ENCODE results near the gene C5orf46. TPM values are rescaled to one million over a fixed set of nuclear protein-coding genes. Genes with fewer than 3 reads are reported as not detected.
A peak's percentile ranks its signal among the peaks of the same experiment; 100 is the strongest.
"Not testable (repeated sequence)": the region's sequence is repeated elsewhere in the genome, so short reads cannot be mapped to it uniquely, and the experiment has no call there.

C5orf46 gene
- 13.4 and 19.6 TPM in 2 replicates for polyA plus RNA-seq (2011; rRNA removed)
- 8.4 and 10.3 TPM in 2 replicates for polyA minus RNA-seq (2011; rRNA and poly(A)+ RNA removed)

GRCh38 chr5:147906326-147907095 is at the start of gene C5orf46:
Gene C5orf46 (minus strand): TSS chr5:147906538. CDS start chr5:147906501, 37 bp downstream.
- ChIA-PET POLR2A (no interaction called here), CTCF (interaction anchor here (1.5 kb wide), 1 partner anchor 28 kb away, joined by 3 read pairs; no protein-coding TSS in a partner anchor)
- TF ChIP-seq CTCF (IDR thresholded peaks at IDR 0.05; ENCODE audit: insufficient read depth, low read depth, low read length): no peak
- Histone ChIP-seq H3K36me3 (ENCODE audit: control insufficient read depth, insufficient read depth, low read length) (no peaks in the 10 kb centered on the region), H3K4me3 (ENCODE audit: low read depth, low read length) (no peak within 1 kb of the TSS), H3K27me3 (ENCODE audit: control insufficient read depth, insufficient read depth, low read length) (no peaks in the 10 kb centered on the region)
- no peak for DNase-seq (ENCODE audit: low read depth)

- ChIA-PET POLR2A (no interaction called here), CTCF (no interaction called here)
- TF ChIP-seq CTCF (IDR thresholded peaks at IDR 0.05; ENCODE audit: insufficient read depth, low read depth, low read length): no peak
- Histone ChIP-seq H3K36me3 (ENCODE audit: control insufficient read depth, insufficient read depth, low read length) (no peaks in the 10 kb centered on the region), H3K27me3 (ENCODE audit: control insufficient read depth, insufficient read depth, low read length) (no peaks in the 10 kb centered on the region), H3K4me3 (ENCODE audit: low read depth, low read length) (no peak overlapping the region)
- DNase-seq (ENCODE audit: low read depth): no peak
Measured at GRCh38 chr5:147954971-147955370, 48.6 kb upstream of the C5orf46 start.

GRCh38 chr5:147949711-147950573 is 43.6 kb upstream of the C5orf46 start:
- CTCF ChIA-PET: interaction anchor here (0.6 to 2.0 kb wide), 6 partner anchors 12 to 781 kb away, joined by 3 to 11 read pairs (median 4); no protein-coding TSS in a partner anchor
- Histone ChIP-seq H3K4me3 (ENCODE audit: low read depth, low read length) (no peak overlapping the region), H3K36me3 (ENCODE audit: control insufficient read depth, insufficient read depth, low read length) (no peaks in the 10 kb centered on the region), H3K27me3 (ENCODE audit: control insufficient read depth, insufficient read depth, low read length) (no peaks in the 10 kb centered on the region)
- peak; percentile 2 for DNase-seq (ENCODE audit: low read depth)
- POLR2A ChIA-PET: no interaction called here
- TF ChIP-seq CTCF (IDR thresholded peaks at IDR 0.05; ENCODE audit: insufficient read depth, low read depth, low read length): peak; percentile 58

- H3K27me3 ChIP-seq (ENCODE audit: control insufficient read depth, insufficient read depth, low read length); POLR2A ChIA-PET: not testable (repeated sequence)
- CTCF ChIA-PET: interaction anchor here (0.7 kb wide), 2 partner anchors 28 to 274 kb away, joined by 3 read pairs; no protein-coding TSS in a partner anchor
Measured at GRCh38 chr5:147946658-147947274, 40.4 kb upstream of the C5orf46 start.

GRCh38 chr5:147939431-147940114 is 33.2 kb upstream of the C5orf46 start:
- DNase-seq (ENCODE audit: low read depth): no peak
- TF ChIP-seq CTCF (IDR thresholded peaks at IDR 0.05; ENCODE audit: insufficient read depth, low read depth, low read length): no peak
- POLR2A ChIA-PET: interaction anchor here (0.6 kb wide), 1 partner anchor 79 kb away, joined by 4 read pairs; no protein-coding TSS in a partner anchor
- CTCF ChIA-PET: interaction anchor here (0.8 kb wide), 2 partner anchors 9 to 791 kb away, joined by 3 read pairs; no protein-coding TSS in a partner anchor
- no peak overlapping the region for H3K4me3 ChIP-seq (ENCODE audit: low read depth, low read length)
- H3K27me3 ChIP-seq (ENCODE audit: control insufficient read depth, insufficient read depth, low read length): no peaks in the 10 kb centered on the region
- H3K36me3 ChIP-seq (ENCODE audit: control insufficient read depth, insufficient read depth, low read length): no peaks in the 10 kb centered on the region

More at GRCh38 chr5:147946658-147947274, 40.4 kb upstream of the C5orf46 start:
- H3K36me3 ChIP-seq (ENCODE audit: control insufficient read depth, insufficient read depth, low read length); H3K4me3 ChIP-seq (ENCODE audit: low read depth, low read length); DNase-seq (ENCODE audit: low read depth): not testable (repeated sequence)

Data from BJ (cell line).